Activated CD8-positive, alpha-beta memory T cell treated with anti-CD3 and anti-CD28 coated beads, Interleukin-2, amount 10 ng/mL, durations not matched to agents 7 days and 5 days (primary cell): ENCODE data around the gene CEP170B. TPM values are rescaled to one million over a fixed set of nuclear protein-coding genes. Genes with fewer than 3 reads are reported as not detected.

Experiments
- ATAC-seq: fragments of 150-1000 bp; cut with Tn5 transposase; one replicate; pipeline ENCODE4 v1.10.0; 2021; ENCODE audit warnings: moderate library complexity
- CTCF ChIA-PET: fragments of 350-600 bp; sonication (Branson Sonifier 250); formaldehyde crosslinking; loops from one replicate; lab custom pipeline; 2021; ENCODE audit warnings: antibody characterized with exemption; lab: Charles Lee
- DNase-seq: peaks from one replicate; pipeline ENCODE4 v3.0.0-alpha.2; 2020
- H3K27ac Mint-ChIP-seq: one replicate; pipeline ENCODE4 v1.8.0; 2021; ENCODE audit warnings: mild to moderate bottlenecking, mixed read lengths
- H3K27me3 Mint-ChIP-seq: one replicate; pipeline ENCODE4 v1.8.0; 2021; ENCODE audit warnings: mixed read lengths
- H3K36me3 Mint-ChIP-seq: one replicate; pipeline ENCODE4 v1.8.0; 2021; ENCODE audit warnings: mild to moderate bottlenecking, mixed read lengths
- H3K4me1 Mint-ChIP-seq: one replicate; pipeline ENCODE4 v1.8.0; 2021; ENCODE audit warnings: mixed read lengths
- H3K4me3 Mint-ChIP-seq: one replicate; pipeline ENCODE4 v1.8.0; 2021; ENCODE audit warnings: mild to moderate bottlenecking, moderate library complexity, mixed read lengths
- H3K9me3 Mint-ChIP-seq: one replicate; pipeline ENCODE4 v1.8.0; 2022; ENCODE audit warnings: low read depth, mixed read lengths
- total RNA-seq, 2 experiments: library from RNA; stranded (reverse); gene quantifications; one replicate each; pipeline ENCODE4 v1.2.3, GENCODE V29; 2021

CEP170B gene
- total RNA-seq, 2 experiments from 2014 or later = 4.6 to 8.5 TPM

- H3K4me3 Mint-ChIP-seq = no peak overlapping the region
- H3K9me3 Mint-ChIP-seq = no peaks in the 10 kb centered on the region
- ATAC-seq (no peak), DNase-seq (peak; percentile 39)
- CTCF ChIA-PET = interaction anchor here (1.0 kb wide), 1 partner anchor 11 kb away, joined by 3 read pairs; no protein-coding TSS in a partner anchor
- no peak overlapping the region for H3K27ac Mint-ChIP-seq
- no peaks in the 10 kb centered on the region for H3K36me3 Mint-ChIP-seq
- no peaks in the 10 kb centered on the region for H3K4me1 Mint-ChIP-seq
- H3K27me3 Mint-ChIP-seq = no peaks in the 10 kb centered on the region
These were observed 26.1 kb downstream of the CEP170B start for GRCh38 chr14:104891121-104891551.

- ATAC-seq = no peak
- no peak overlapping the region for H3K27ac Mint-ChIP-seq
- H3K4me1 Mint-ChIP-seq = peaks cover 3% of the 10 kb centered on the region
- CTCF ChIA-PET = interaction anchor here (1.0 kb wide), 1 partner anchor 10 kb away, joined by 3 read pairs; no protein-coding TSS in a partner anchor
- H3K9me3 Mint-ChIP-seq = no peaks in the 10 kb centered on the region
- H3K36me3 Mint-ChIP-seq = no peaks in the 10 kb centered on the region
- DNase-seq = peak; percentile 39
- H3K27me3 Mint-ChIP-seq = no peaks in the 10 kb centered on the region
- no peak overlapping the region for H3K4me3 Mint-ChIP-seq
These were observed 26.8 kb downstream of the CEP170B start for GRCh38 chr14:104891664-104892530.

GRCh38 chr14:104892531-104893434 lies 27.7 kb downstream of the CEP170B start:
- Mint-ChIP-seq H3K4me3 (no peak overlapping the region), H3K36me3 (no peaks in the 10 kb centered on the region), H3K4me1 (peaks cover 3% of the 10 kb centered on the region), H3K27me3 (no peaks in the 10 kb centered on the region), H3K9me3 (no peaks in the 10 kb centered on the region), H3K27ac (no peak overlapping the region)
- ATAC-seq (no peak), DNase-seq (no peak)
- CTCF ChIA-PET = no interaction called here

GRCh38 chr14:104893435-104894207 lies 28.6 kb downstream of the CEP170B start:
- H3K4me3 Mint-ChIP-seq = no peak overlapping the region
- ATAC-seq = no peak
- no peak for DNase-seq
- CTCF ChIA-PET = no interaction called here
- no peaks in the 10 kb centered on the region for H3K9me3 Mint-ChIP-seq
- no peaks in the 10 kb centered on the region for H3K36me3 Mint-ChIP-seq
- no peak overlapping the region for H3K27ac Mint-ChIP-seq
- peaks cover 6% of the 10 kb centered on the region for H3K27me3 Mint-ChIP-seq
- peaks cover 3% of the 10 kb centered on the region for H3K4me1 Mint-ChIP-seq

GRCh38 chr14:104894331-104895206 lies 29.5 kb downstream of the CEP170B start:
- Mint-ChIP-seq H3K27ac (no peak overlapping the region), H3K4me1 (peaks cover 3% of the 10 kb centered on the region), H3K36me3 (no peaks in the 10 kb centered on the region), H3K4me3 (no peak overlapping the region), H3K27me3 (peaks cover 9% of the 10 kb centered on the region), H3K9me3 (no peaks in the 10 kb centered on the region)
- CTCF ChIA-PET = interaction anchor here (1.5 kb wide), 1 partner anchor 39 kb away, joined by 4 read pairs; no protein-coding TSS in a partner anchor
- no peak for DNase-seq
- ATAC-seq = no peak

GRCh38 chr14:104895207-104895785 lies 30.2 kb downstream of the CEP170B start:
- H3K4me3 Mint-ChIP-seq = no peak overlapping the region
- DNase-seq = no peak
- no peaks in the 10 kb centered on the region for H3K36me3 Mint-ChIP-seq

GRCh38 chr14:104895786-104896661 lies 31.0 kb downstream of the CEP170B start:
- no peak overlapping the region for H3K4me3 Mint-ChIP-seq
- H3K36me3 Mint-ChIP-seq = no peaks in the 10 kb centered on the region
- H3K9me3 Mint-ChIP-seq = no peaks in the 10 kb centered on the region
- peaks cover 22% of the 10 kb centered on the region for H3K27me3 Mint-ChIP-seq
- CTCF ChIA-PET = interaction anchor here (0.7 to 1.5 kb wide), 3 partner anchors 37 to 149 kb away, joined by 3 to 9 read pairs (median 4); no protein-coding TSS in a partner anchor
- no peak overlapping the region for H3K27ac Mint-ChIP-seq
- peaks cover 4% of the 10 kb centered on the region for H3K4me1 Mint-ChIP-seq
- DNase-seq (peak; percentile 37), ATAC-seq (no peak)

More at GRCh38 chr14:104895207-104895785, 30.2 kb downstream of the CEP170B start:
- Mint-ChIP-seq H3K9me3 (no peaks in the 10 kb centered on the region), H3K27ac (no peak overlapping the region), H3K4me1 (peaks cover 3% of the 10 kb centered on the region), H3K27me3 (peaks cover 16% of the 10 kb centered on the region)
- CTCF ChIA-PET = interaction anchor here (1.3 to 1.5 kb wide), 2 partner anchors 38 to 149 kb away, joined by 4 to 9 read pairs; no protein-coding TSS in a partner anchor
- ATAC-seq = no peak

- peak; percentile 39 for DNase-seq
- H3K9me3 Mint-ChIP-seq = no peaks in the 10 kb centered on the region
- no peaks in the 10 kb centered on the region for H3K36me3 Mint-ChIP-seq
- H3K27me3 Mint-ChIP-seq = peaks cover 32% of the 10 kb centered on the region
- H3K27ac Mint-ChIP-seq = no peak overlapping the region
- CTCF ChIA-PET = interaction anchor here (1.0 kb wide), 1 partner anchor 148 kb away, joined by 3 read pairs; no protein-coding TSS in a partner anchor
- peaks cover 9% of the 10 kb centered on the region for H3K4me1 Mint-ChIP-seq
- ATAC-seq = no peak
- no peak overlapping the region for H3K4me3 Mint-ChIP-seq
These were observed 32.5 kb downstream of the CEP170B start for GRCh38 chr14:104897330-104898194.

- H3K27me3 Mint-ChIP-seq = peaks cover 33% of the 10 kb centered on the region
- H3K4me1 Mint-ChIP-seq = peaks cover 9% of the 10 kb centered on the region
- H3K27ac Mint-ChIP-seq = no peak overlapping the region
- H3K9me3 Mint-ChIP-seq = no peaks in the 10 kb centered on the region
- no peak for DNase-seq
- ATAC-seq = no peak
- H3K4me3 Mint-ChIP-seq = no peak overlapping the region
- CTCF ChIA-PET = interaction anchor here (1.0 kb wide), 1 partner anchor 148 kb away, joined by 3 read pairs; no protein-coding TSS in a partner anchor
- H3K36me3 Mint-ChIP-seq = no peaks in the 10 kb centered on the region
These were observed 33.1 kb downstream of the CEP170B start for GRCh38 chr14:104898195-104898558.

GRCh38 chr14:104898870-104899510 lies 33.9 kb downstream of the CEP170B start:
- CTCF ChIA-PET = interaction anchor here (1.0 to 1.4 kb wide), 2 partner anchors 147 kb away, joined by 3 read pairs; no protein-coding TSS in a partner anchor
- no peaks in the 10 kb centered on the region for H3K36me3 Mint-ChIP-seq
- no peaks in the 10 kb centered on the region for H3K9me3 Mint-ChIP-seq
- H3K27me3 Mint-ChIP-seq = peaks cover 40% of the 10 kb centered on the region
- H3K4me1 Mint-ChIP-seq = peaks cover 11% of the 10 kb centered on the region
- no peak overlapping the region for H3K4me3 Mint-ChIP-seq
- no peak for DNase-seq
- H3K27ac Mint-ChIP-seq = no peak overlapping the region
- ATAC-seq = no peak
